ENCODE measurements around the gene SPOCK1.

Gene SPOCK1

DNA sequence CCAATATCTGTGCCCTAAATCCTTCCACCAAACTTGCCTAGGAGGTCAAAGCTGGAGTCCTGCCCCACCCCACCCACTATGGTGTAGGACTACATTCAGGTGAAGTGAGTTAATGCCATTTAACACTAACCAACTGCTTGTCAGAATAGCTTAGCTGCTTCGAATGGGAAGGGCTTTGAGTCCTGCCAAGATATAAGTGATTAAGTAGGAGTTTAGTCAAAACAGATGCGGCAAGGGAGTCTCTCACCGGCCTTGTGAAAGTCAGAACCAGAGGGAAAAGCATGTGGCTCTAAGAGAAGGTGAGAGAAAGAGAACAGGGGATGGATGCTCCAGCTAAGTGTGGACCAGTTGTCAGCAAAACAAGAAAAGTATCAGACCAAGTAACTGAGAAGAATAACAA is 132.6 kb downstream of the SPOCK1 start:
- DNase-seq (ENCODE audit: low spot score) (no peak), FAIRE-seq (no peak)

DNA sequence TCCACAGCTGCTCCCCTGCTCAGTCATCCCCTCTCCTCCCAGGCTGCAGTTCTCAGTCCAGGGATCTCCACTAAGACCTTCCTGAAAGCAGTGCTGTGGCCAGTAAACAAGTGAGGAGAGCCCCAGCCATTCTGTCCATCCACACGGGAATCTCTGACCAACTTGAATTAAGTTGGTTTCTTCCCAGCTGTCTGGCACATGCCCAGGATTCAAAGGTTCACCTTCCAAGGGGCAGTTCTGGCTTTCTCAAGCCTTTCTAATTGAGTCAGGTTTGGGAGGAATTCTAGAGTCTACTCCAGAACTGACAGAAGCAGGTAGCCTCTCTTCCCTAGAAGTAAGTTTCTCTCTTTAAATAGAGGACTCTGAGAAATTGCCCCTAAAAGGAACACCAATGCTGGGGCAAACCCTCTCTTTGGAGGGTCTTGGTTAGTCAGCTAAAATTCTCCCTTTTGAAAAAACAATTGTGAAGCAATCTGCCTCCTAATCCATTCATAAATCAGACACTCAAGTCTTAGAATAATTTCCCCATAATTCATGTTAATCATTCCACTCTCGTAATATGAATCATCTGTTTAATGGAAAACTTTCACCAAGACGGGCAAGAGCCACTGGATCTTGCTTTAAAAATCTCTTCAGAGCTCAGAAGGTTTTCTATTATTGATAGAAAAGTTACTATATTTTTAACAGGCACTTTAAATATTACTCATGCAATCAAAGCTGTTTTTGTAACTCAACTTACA is 133.8 kb downstream of the SPOCK1 start:
- DNase-seq (ENCODE audit: low spot score) = no peak
- no peak for FAIRE-seq

DNA sequence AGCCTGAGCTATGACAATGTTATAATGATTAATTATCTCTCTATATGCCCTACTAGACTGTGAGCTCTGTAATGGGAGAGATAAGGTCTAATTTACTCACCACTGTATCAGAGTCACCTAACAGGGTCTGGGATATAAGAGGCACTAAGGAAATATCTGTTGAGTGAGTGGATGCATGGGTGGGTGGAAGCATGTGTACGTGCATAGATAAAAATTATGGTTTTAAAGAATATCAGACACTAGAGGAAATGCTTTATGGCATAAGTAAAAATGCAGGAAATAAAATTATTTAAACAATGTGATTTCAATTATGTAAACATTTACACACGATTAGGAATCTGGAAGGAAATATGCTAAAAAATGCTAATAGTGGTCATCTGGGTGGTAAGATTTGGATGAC is 137.8 kb downstream of the SPOCK1 start:
- no peak for FAIRE-seq
- DNase-seq (ENCODE audit: low spot score) = no peak

DNA sequence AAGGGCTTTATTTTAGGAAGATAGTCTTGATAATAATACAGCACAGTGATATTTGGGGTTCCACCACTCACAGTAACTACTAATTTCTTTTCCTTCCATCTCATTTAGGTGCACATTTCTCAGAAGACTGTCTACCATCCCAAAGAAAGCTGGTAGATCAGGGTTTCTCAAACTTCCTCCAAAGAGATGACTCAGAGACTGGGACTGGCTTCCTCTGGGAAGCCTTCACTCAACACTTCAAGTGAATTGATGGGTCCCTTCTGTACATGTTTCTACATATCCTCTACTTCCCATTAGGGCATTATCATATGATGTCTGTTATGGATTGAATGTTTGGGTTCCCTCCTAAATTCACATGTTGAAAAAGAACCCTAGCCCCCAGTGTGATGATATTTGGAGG is 138.5 kb downstream of the SPOCK1 start:
- no peak for DNase-seq (ENCODE audit: low spot score)
- FAIRE-seq = no peak

DNA sequence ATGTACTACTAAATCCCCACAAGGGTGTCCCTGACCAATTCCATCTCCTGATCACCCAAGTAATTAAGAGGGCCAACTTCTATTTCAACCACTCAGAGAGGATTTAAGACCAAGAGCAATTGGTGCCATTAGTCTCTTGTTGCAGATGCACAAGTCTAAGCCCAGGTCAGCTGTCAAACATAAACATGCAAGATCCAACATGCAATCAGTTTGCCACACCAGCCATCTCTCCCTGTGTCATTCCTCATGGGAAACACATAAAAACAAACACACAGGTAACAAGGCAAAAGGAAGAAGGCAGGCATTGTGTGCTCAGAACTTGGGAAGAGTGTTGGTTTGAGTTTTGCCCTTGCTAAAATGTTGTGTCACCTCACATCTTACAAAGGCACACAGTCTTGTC is 139.2 kb downstream of the SPOCK1 start:
- DNase-seq (ENCODE audit: low spot score) (no peak), FAIRE-seq (no peak)

DNA sequence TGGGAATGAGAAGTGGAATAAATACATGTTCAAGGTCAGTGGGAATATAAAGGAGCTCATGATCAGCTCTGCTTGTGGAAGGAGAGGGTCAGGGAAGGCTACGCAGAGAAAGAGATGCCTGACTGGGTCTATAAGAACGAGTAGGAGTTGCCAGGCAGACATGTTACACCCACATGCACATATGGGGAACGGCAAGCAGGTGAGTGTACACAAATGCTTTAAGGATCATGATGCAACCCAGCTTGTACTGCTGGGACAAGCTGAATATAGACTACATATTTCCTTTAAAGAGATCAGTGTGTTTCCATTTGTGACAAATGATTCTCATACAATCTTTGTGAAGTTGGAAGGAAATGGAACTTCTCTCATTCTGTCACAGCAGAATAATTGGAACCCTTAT is 141.7 kb downstream of the SPOCK1 start:
- no peak for DNase-seq (ENCODE audit: low spot score)
- FAIRE-seq = no peak

DNA sequence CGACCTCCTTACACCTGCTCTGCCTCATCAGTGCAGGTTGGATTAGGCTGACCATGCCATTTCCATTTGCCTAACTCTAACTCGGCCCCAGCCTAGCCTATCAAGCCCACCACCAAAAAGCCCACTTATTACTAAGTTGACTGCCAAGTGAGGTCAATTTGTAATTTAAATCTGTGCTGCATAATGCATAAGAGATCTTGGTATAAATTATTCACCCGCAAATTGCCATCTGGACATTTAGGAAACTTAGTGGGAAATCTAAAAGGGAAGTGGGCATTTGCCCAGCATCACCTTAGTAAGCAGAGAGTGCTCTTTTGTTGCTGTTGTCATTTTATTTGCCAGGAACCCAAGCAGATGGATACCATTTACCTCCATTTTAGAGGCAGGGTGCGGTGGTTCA is 143.0 kb downstream of the SPOCK1 start:
- DNase-seq (ENCODE audit: low spot score) (no peak), FAIRE-seq (no peak)

DNA sequence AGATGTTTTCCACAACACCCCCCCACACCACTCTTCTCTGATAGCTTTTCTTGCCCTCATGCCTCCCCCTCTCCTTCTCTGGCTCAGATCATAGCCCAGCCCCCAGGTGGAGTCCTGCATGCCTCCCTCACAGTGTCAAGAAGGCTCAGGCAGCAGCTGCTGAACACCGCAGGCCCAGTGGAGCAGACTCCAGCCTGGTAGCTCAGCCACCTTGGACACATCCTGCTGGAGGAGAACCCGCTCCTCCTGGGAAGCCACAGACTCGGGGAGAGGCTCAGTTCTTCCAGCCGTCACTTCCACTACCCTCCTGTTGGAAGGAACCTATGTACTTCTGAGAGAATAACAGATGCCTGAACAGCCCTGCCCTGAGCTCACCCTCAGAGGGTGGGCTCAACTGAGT is 143.4 kb downstream of the SPOCK1 start:
- no peak for FAIRE-seq
- DNase-seq (ENCODE audit: low spot score) = no peak

DNA sequence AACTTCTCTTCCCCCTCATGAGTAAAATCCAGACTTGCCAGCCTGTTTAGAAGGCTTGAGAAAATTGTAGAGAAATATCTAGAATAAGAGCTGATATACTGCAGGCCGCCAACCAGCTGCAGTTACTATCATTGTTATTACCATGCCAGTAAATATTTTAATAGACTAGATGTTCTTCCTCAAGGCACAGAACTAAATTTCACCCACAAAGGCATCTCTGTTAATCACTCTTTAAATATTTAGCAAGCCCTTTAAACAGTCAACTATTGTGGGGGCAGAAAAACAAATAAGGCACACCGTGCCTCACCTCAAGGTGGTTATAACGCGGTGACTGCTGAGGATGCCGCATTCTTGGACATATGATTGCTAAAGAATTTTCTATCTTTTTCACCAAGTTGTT is 147.0 kb downstream of the SPOCK1 start:
- no peak for DNase-seq (ENCODE audit: low spot score)

DNA sequence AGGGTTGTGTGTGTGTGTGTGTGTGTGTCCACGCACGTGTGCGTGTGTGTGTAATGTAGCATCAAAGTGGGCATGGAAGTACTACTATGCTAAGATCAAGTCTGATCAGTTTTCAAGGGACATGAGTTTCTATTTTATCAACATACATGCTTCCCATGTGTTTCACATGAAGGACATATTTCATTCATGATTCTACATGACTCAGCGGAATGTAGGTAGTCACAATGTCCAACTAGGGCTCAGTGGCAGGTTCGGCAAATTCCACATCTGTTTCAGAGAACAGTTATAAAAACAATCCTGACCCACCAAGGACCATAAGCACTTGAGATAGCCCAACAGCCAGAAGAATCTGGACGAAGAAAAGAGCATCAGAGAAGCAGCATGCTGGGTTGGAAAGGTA is 148.3 kb downstream of the SPOCK1 start:
- FAIRE-seq (peak; percentile 50), DNase-seq (ENCODE audit: low spot score) (no peak)

More for the DNA sequence above, 147.0 kb downstream of the SPOCK1 start:
- FAIRE-seq = no peak

DNA sequence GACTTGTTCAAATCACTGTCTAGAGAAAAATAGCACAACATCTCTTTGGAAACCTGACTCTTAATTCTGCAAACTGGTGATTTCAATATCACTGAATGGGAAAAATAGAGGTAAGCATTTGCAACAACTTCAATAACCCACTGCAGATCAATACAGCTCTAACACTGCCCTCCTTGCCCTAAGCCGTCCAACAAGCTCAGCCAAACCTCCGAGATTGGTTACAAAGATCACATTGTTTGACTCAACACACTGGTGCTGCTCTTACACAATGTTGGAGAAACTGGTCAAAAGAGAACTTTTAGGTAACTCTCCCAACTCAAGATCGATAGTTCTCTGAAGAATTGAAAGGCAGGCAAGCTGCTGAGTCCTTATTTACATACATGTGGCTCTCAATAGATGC is 150.4 kb downstream of the SPOCK1 start:
- no peak for FAIRE-seq
- no peak for DNase-seq (ENCODE audit: low spot score)

DNA sequence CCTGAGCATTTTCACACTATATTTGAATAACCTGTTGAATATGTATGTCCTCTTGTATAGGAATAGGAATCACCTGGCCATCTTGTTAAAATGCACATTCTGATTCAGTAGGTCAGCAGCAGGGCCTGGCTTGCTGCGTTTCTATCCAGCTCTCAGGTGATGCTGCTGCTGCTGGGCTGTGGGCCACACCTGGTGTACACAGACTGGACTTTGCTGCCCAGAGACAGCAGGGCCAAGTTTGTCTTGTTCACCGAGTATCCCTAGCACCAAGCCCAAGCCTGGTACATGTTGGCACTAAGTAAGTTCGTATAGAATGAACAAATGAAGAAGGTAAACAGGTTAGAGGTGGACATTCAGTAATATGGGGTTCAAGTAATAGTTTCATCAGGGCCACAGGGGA is 151.3 kb downstream of the SPOCK1 start:
- FAIRE-seq (no peak), DNase-seq (ENCODE audit: low spot score) (no peak)

DNA sequence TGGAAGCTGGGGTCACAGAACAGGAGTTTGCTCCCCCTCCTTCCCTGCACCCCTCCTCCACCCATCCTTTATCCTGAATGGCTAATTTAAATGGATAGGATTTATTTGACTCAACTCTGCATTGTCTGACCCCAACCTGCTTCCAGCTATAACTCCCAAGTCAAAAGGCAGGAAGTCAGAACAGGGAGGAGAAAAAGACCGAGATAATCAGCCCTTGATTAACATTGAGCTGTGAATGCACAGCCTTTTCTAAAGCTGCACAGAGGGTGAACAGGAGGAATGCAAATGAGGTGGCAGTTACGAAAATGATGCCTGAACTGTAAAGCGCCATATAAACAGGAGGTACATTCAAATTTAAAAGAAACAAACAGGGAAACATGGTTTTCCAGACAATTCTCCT is 152.8 kb downstream of the SPOCK1 start:
- no peak for DNase-seq (ENCODE audit: low spot score)
- FAIRE-seq = no peak

DNA sequence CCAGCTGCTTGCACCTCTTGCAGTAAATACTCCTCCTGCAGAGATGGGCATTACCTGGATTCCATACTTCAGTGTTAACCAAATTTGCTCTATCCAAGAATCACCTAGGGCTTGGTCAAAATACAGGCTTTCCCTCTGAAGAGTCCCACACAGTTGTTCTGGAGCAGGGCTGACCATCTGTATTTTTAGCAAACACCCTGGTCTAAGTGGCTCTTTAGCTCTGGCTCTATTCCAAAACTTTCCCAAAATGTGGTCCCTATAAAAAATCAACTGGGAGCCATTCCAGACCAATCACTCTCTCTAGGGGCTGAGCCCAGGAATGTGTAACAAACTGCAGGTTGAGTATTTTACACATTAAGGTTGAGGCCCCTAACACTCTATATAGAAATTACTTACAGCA is 153.7 kb downstream of the SPOCK1 start:
- DNase-seq (ENCODE audit: low spot score) (no peak), FAIRE-seq (no peak)

DNA sequence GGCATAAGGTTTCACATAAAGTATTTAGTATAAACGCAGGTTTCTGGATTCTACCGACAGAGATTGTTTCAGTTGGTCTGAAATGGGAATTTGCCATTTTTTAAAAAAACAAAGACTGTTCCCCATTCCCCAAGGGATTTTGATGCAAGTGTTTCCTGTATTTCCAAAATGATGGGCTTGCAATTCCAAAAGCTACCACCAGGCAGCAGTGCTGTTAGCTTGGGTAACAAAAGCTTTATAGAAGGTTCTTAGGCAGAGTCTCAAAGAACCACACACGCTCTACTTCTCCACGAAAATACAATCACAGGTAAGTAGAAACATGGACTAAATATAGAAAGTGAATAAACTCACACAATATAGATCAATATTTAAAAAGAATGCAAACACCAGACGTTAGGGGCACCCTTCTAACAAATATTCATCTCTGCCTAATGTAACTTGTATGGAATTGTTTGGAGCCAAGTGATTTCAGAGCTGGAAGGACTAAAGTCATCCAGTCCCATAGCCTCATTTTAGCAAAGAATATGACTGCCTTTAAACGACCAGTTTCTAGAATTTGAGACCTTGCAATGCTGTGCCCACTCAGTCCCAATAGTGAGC is 154.3 kb downstream of the SPOCK1 start:
- peak; percentile 10 for DNase-seq (ENCODE audit: low spot score)

DNA sequence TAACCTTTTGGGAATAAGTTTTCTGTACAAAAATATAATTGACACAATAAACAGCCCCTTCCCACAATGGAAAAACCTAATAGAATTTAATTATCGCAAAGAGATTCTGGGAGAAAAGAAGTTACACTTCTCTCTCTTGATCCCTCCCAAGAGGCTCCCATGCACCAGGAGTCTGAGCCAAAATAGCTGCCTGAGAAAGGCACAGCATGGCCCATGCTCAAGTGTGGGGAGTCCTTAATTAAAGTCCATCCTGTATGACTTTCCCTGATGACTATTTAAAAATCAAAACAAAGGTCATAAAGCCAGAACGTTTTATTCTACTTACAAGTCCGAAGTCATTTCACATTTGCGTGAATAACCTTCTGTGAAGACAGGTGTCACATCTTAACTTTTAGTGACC is 155.1 kb downstream of the SPOCK1 start:
- FAIRE-seq (no peak), DNase-seq (ENCODE audit: low spot score) (no peak)

More for the DNA sequence above, 154.3 kb downstream of the SPOCK1 start:
- no peak for FAIRE-seq

DNA sequence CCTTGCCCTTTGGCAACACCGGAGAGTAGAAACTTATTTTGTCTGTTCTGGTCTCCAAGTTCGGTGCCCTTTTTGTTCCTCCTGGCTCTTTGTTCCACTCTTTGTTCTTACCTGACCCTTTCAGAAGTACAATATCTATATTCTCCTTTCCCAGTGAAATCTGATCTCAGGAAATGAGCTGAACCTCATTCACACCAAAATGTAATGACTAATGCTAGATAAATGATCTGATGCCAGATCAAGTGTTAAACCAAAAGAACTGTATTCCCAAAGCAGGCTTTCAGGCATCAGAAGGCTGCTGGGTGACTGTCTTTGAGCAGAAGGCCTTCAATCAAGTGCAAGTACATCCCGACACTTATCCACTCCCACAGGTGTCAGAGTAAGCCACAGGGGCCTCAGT is 156.4 kb downstream of the SPOCK1 start:
- DNase-seq (ENCODE audit: low spot score) (peak; percentile 27), FAIRE-seq (no peak)

DNA sequence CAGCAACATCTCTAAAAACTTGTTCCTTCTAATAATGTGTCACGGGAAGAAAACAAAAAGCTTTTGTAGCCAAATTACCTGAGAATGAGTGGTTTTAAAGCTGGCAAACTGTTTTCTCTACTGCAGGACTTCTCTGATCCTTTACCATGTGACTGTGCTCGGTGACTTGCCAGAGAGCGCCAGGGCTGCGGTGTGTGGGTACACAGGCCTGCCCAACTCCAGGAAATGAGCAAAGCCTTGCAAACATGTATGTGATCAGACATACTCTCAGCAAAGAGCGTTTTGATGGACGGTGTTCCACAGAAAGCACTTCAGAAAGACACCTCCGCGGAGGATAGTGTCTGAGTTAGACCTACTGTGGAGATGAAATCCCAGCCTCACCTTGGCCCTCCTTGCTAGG is 157.3 kb downstream of the SPOCK1 start:
- no peak for DNase-seq (ENCODE audit: low spot score)
- no peak for FAIRE-seq

DNA sequence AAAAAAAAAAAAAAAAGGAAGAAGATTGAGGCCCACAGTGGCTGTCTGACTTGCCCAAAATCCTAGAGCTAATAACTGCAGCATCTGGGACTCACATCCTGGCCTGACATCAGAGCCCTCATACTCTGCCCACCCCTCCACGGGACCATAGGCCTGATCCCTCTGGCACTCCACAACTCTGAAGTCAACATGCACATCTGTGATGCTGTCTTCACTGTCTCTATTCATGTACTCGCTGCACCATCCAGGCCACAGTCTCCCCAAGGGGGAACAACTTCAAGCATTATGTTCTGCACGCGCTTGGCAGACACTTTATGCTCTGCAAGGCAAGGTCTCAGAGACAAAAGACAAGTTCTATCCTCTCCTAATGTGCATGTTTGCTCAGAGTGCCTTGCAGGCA is 158.2 kb downstream of the SPOCK1 start:
- FAIRE-seq (no peak), DNase-seq (ENCODE audit: low spot score) (no peak)

DNA sequence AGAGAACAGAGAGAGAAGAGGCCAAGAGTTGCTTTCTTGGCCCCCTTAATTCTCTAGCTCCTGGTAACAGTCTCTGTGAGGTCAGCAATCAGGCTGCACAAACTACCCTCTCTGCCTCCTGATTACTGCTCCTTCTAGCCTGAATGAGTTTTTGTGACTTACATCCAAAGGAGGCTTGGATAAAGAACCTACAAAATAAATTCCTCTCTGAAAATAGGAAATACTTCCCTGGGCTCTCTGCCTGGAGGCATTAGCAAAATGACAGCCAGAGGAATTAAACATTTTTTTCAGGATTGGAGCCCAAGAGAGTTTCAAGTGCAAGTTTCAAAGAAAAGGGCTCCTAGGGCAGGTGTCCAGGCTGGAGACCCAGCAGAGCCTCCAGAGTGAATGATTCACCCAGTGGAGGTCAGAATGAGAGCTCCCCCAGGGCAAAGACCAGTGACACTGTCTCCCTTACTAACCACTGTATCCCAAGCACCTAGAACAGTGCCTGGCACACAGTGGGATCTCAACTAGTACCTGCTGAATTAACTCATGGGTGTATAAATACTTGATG is 162.5 kb downstream of the SPOCK1 start:
- FAIRE-seq = no peak
- no peak for DNase-seq (ENCODE audit: low spot score)

DNA sequence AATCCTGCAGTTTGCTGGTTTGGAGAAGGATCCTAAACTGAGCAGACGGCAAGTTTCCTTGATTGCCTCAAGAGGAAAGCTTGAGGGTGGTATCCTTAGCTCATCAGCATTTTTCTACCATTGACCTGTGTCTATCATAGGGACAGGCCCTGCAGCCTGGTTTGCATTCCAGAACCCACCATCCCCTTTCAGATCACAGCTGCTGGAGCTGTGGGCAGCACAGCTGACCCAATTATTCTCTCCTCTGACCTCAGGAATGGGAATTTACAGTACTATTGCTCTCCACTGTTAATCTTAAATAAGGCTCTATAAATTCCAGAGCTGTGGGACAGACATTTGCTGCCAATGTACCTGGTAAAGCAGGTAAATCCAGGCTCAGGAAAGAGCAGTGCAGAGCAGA is 163.0 kb downstream of the SPOCK1 start:
- FAIRE-seq = no peak

DNA sequence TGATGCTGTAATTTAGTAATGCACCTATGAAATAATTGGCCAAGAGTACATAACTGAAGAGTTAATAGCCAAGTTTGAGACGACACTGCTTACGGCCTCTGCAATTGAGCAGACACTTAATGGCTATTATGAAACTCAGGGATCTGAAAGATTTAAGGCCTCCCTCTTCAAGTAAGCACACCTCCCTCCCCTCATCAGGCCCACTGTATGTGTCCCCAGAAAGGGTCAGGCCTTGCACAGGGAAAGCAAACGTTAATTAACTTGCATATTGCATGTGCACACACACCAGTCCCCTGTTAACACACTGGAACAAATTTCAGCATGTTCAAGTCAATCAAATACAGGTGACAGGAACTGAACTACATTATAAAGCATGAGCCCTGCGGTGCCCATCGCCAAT is 163.6 kb downstream of the SPOCK1 start:
- no peak for DNase-seq (ENCODE audit: low spot score)
- FAIRE-seq = no peak

More for the DNA sequence above, 163.0 kb downstream of the SPOCK1 start:
- no peak for DNase-seq (ENCODE audit: low spot score)

DNA sequence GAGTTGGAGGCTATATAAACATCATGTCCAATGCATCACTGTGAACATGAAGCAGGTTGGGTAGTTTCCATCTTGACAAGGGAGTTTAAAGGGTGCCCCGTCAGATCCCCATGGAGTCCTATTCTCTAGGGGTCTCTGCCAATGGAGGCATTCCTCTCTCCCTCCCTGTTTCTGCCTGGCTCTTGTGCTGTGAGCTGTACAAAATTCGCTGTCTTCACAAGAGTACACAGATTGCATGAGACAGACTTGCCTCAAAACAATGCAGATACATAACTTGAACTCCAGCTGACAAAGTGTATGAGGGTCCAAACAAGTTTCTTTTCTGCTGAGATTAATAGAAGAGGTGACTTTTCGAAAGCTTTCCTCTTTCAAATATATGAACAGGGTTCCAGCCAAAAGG is 165.2 kb downstream of the SPOCK1 start:
- FAIRE-seq (no peak), DNase-seq (ENCODE audit: low spot score) (no peak)
